GM20000 (cell line): ENCODE measurements around the gene PANK1.

Experiments used
- DNase-seq: peaks from one replicate; pipeline ENCODE4 v3.0.0; 2012; ENCODE audit warnings: low spot score
- TF ChIP-seq, protein P1 (sequence below): IDR thresholded peaks from 2 replicates; pipeline ENCODE4 v1.5.1; 2012; ENCODE audit warnings: mild to moderate bottlenecking, control low read depth; ENCODE audit errors: extremely low read depth, missing control alignments

Gene PANK1

DNA sequence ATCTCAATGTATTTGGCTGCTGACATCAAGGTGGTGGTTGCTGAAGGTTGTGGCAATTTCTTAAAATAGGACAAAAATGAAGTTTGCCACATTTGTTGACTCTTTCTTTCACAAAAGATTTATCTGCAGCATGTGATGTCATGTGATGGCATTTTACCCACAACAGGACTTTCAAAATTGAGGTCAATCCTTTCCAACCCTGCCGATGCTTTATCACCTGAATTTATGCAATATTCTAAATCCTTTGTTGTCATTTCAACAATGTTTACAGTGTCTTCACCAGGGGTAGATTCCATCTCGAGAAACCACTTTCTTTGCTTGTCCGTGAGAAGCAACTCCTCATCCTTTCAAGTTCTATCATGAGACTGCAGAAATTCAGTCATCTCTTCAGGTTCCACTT, 69.0 kb downstream of the PANK1 start:
- TF ChIP-seq, protein P1, sequence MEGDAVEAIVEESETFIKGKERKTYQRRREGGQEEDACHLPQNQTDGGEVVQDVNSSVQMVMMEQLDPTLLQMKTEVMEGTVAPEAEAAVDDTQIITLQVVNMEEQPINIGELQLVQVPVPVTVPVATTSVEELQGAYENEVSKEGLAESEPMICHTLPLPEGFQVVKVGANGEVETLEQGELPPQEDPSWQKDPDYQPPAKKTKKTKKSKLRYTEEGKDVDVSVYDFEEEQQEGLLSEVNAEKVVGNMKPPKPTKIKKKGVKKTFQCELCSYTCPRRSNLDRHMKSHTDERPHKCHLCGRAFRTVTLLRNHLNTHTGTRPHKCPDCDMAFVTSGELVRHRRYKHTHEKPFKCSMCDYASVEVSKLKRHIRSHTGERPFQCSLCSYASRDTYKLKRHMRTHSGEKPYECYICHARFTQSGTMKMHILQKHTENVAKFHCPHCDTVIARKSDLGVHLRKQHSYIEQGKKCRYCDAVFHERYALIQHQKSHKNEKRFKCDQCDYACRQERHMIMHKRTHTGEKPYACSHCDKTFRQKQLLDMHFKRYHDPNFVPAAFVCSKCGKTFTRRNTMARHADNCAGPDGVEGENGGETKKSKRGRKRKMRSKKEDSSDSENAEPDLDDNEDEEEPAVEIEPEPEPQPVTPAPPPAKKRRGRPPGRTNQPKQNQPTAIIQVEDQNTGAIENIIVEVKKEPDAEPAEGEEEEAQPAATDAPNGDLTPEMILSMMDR, result no peak

DNA sequence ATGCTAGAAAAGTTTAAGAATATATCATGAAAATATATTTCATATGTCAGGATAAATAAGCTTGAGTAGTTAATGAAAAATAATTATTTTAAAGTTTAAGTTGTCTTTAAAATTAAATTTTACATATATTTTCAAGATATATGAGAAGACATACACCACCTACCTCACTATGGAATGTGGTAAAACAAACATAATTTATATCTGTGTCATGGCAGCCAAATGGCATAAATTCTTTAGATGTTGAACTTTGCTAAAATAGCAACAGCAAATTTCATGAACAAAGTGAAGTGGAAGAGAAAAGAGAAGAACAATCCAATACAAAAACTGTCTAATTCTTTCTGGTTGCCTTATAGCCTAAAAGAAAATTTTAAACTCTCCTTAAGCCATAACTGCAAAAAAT, 70.0 kb downstream of the PANK1 start:
- no peak for DNase-seq
- TF ChIP-seq, protein P1, result no peak

More for the DNA sequence above, 69.0 kb downstream of the PANK1 start:
- no peak for DNase-seq

DNA sequence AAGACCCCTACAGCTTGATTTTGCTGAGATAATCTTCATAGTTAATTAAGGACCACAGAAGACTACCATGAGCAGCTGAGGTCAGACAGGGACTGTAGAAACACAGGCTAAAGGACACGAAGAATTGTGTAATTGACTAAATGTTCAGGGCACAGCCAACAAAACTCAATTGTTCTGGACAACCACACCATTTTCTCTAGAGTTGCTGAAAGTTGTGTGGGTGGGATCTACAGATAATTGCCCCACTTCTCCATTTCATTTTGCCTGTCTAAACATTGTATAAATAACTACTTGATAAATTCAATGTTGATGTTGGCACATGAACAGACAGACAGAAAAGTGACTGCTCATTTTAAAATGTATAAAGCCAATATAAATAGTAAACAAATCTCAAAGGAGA, 70.7 kb downstream of the PANK1 start:
- no peak for DNase-seq
- TF ChIP-seq, protein P1, result no peak

DNA sequence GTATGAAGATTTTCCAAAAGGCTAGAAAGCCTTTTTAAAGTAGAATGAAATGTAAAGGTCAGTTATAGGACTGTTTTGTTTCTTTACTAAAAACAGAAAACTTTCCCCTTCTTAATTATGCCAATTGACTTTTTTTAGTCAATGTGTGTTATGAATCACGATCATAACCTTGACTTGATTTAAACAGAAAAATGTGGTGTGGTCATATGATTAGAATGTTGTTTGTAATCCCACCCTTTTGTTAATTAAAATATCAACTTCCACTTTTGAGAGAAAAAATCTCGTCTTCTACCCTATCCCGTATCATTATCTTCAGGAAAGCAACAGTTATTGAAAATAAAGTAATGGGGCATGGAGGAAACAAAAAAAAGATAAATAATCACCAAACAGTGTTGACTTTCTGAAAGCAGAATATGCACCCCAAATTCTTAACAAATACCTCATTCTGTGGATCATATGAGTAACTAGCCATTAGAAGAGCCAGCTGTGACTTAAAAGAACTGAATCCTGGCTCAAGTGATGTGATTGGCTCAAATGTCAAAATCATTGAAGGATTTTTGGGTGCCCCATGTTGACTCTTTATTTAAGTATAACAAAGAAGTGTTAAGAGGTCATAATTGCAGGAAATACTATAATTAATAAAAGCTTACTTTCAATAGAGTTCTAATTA, 77.3 kb downstream of the PANK1 start:
- DNase-seq, result no peak
- TF ChIP-seq, protein P1, result no peak

DNA sequence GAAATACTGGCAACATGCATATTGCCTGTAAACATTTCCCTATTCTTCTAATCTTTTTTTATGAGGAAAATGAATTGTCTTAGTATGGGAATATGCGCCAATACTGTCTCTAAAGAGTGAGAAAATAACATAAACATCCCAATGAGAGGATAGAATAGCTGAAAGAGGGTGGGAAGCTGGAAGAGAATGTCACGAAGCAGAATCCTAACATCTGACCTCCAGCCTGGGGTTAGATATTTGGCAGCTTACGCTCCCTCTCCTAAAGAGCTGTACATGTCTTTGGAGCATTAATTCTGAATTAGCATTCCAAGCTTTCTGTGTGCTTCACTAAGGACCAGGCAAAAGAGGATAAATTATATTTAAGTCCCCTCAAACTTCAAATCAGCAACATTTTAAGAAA, 78.0 kb downstream of the PANK1 start:
- TF ChIP-seq, protein P1, result no peak

DNA sequence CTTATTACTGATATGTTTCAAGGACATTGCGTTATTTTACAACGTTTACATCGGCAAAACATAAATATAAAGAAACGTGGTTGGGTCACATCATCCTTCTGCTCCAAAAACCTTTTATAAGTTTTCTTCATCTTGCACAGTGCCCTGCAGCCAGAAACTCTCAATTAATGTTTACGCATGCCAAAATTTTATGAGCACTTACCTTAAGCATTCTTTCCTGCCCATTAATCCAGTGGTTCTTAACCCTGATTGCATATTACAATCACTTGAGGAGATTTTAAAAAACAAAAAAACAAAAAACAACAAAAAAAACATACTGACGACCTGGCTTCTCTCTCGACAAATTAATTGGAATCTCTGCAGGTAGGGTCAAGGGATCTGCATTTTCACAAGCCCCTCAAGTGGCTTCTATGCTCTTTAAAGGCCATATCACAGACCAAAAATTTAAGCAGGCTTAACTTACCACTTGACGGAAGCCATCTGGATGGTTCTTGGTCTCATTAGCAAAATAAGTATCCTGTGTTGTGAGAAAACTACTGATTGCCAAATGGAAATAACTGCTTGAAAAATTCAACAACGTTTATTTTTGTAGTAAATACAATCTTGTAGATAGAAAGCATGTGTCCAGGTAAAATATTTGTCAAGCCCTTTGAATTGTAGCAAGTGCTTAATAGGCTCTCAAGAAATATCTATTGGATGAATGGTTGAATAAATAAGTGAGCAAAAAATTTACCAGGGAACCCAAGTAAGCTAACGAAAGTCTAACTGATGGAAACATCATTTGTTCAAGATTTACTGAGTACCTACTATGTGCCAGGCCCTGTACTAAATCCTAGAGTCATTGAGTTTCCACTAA, 78.7 kb downstream of the PANK1 start:
- DNase-seq, result no peak
- TF ChIP-seq, protein P1, result no peak

More for the DNA sequence above, 78.0 kb downstream of the PANK1 start:
- no peak for DNase-seq

DNA sequence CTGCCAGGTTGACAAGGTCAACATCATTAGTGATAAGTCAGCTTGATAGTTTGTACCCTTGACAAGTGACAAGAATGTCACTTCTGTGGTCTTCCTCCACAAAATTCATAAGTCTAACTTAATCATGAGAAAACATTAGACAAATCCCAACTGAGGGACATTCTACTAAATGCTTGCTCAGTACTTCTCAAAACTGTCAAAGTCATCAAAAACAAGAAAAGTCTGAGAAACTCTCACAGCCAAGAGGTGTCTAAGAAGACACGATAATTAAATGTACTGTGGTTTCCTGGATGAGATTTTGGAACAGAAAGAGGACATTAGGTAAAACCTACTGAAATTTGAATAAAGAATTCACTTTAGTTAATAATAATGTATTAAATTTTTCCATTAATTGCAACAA, 79.9 kb downstream of the PANK1 start:
- no peak for DNase-seq
- TF ChIP-seq, protein P1, result no peak
